H1 (cell line): ENCODE measurements around the gene ADGRG7. TPM values are rescaled to one million over a fixed set of nuclear protein-coding genes. Genes with fewer than 3 reads are reported as not detected.
A peak's percentile ranks its signal among the peaks of the same experiment; 100 is the strongest.

Experiments
- CTCF ChIA-PET: fragments of 300-600 bp; sonication (Branson Sonifier 250); formaldehyde crosslinking; loops from one replicate; lab custom pipeline; 2021; ENCODE audit not compliant: partially characterized antibody; lab: Charles Lee
- POLR2A ChIA-PET: fragments of 300-600 bp; sonication (Branson Sonifier 250); formaldehyde crosslinking; loops from one replicate; lab custom pipeline; 2021; ENCODE audit warnings: inconsistent platforms; ENCODE audit not compliant: partially characterized antibody; lab: Charles Lee
- DNase-seq, 2 experiments: peaks; one replicate each; pipeline versions ENCODE4 v3.0.0 to v3.0.0-alpha.2; 2010 to 2022; ENCODE audit warnings: low spot score in 2 of 2, low read depth in 1 of 2, mixed read lengths in 1 of 2
- FAIRE-seq: peaks from 2 replicates; lab custom pipeline; 2011; peaks lifted over from hg19 to GRCh38; lab: Jason Lieb, UNC
- H2AFZ ChIP-seq: 2 replicates; pipeline ENCODE4 v1.8.1; 2012; ENCODE audit warnings: low read length, inconsistent platforms
- H2AK5ac ChIP-seq: 2 replicates; pipeline ENCODE4 v1.6.1; 2013; ENCODE audit warnings: low read depth, low read length
- H2BK120ac ChIP-seq: replicated peaks from 2 replicates; pipeline ENCODE3; 2013; ENCODE audit warnings: low read depth, low read length, inconsistent platforms
- H2BK12ac ChIP-seq: 2 replicates; pipeline ENCODE4 v1.6.1; 2013; ENCODE audit warnings: low read depth, low read length
- H2BK15ac ChIP-seq: 2 replicates; pipeline ENCODE4 v1.6.1; 2013; ENCODE audit warnings: low read length
- H2BK20ac ChIP-seq: 2 replicates; pipeline ENCODE4 v1.6.1; 2013; ENCODE audit warnings: low read length
- H2BK5ac ChIP-seq: 2 replicates; pipeline ENCODE4 v1.6.1; 2013; ENCODE audit warnings: low read depth, low read length
- H3K14ac ChIP-seq: 2 replicates; pipeline ENCODE4 v1.6.1; 2013; ENCODE audit warnings: inconsistent platforms; ENCODE audit not compliant: insufficient read length
- H3K18ac ChIP-seq: 2 replicates; pipeline ENCODE4 v1.6.1; 2013; ENCODE audit warnings: low read length; ENCODE audit errors: extremely low read depth
- H3K23ac ChIP-seq: 2 replicates; pipeline ENCODE4 v1.6.1; 2013; ENCODE audit warnings: inconsistent platforms; ENCODE audit not compliant: insufficient read length
- H3K23me2 ChIP-seq: 2 replicates; pipeline ENCODE4 v1.6.1; 2013; ENCODE audit warnings: low read depth, low read length
- H3K27ac ChIP-seq: 2 replicates; pipeline ENCODE4 v1.6.1; 2011; ENCODE audit warnings: low read depth, low read length, inconsistent platforms
- H3K27me3 ChIP-seq, 4 experiments: replicated peaks in 1 of 4; 1 replicate in 1 of 4; 2 replicates in 3 of 4; pipeline versions ENCODE4 v1.6.1 to v1.8.1; 2011 to 2013; ENCODE audit warnings: low read length in 3 of 4, mild to moderate bottlenecking in 3 of 4, inconsistent platforms in 2 of 4, mixed read lengths in 2 of 4, moderate library complexity in 1 of 4; ENCODE audit not compliant: control insufficient read depth in 3 of 4, insufficient read depth in 3 of 4; ENCODE audit errors: extremely low read depth in 1 of 4
- H3K36me3 ChIP-seq, 4 experiments: 2 replicates each; pipeline versions ENCODE4 v1.6.1 to v1.8.1; 2011 to 2013; ENCODE audit warnings: mild to moderate bottlenecking in 4 of 4, low read length in 3 of 4, moderate library complexity in 2 of 4, control low read depth in 1 of 4, inconsistent platforms in 1 of 4; ENCODE audit not compliant: insufficient read depth in 4 of 4, control insufficient read depth in 2 of 4
- H3K4ac ChIP-seq: replicated peaks from 2 replicates; pipeline ENCODE3; 2013; ENCODE audit warnings: low read length, low read depth, mixed read lengths, inconsistent platforms; ENCODE audit not compliant: insufficient read length
- H3K4me1 ChIP-seq, 4 experiments: replicated peaks in 1 of 4; 1 replicate in 1 of 4; 2 replicates in 3 of 4; pipeline versions ENCODE4 v1.6.1 to v1.8.1; 2011 to 2013; ENCODE audit warnings: low read length in 3 of 4, inconsistent platforms in 2 of 4, mixed read lengths in 1 of 4; ENCODE audit not compliant: insufficient read depth in 4 of 4, control insufficient read depth in 3 of 4
- H3K4me2 ChIP-seq, 2 experiments: 2 replicates each; pipeline versions ENCODE4 v1.6.1 to v1.8.1; 2011 to 2013; ENCODE audit warnings: low read depth in 2 of 2, low read length in 2 of 2, control low read depth in 1 of 2, inconsistent platforms in 1 of 2, mild to moderate bottlenecking in 1 of 2; ENCODE audit not compliant: insufficient read depth in 1 of 2
- H3K4me3 ChIP-seq, 4 experiments: fragments of 200-600, 300-600 bp in 1 of 4; sonication (generic), shearing (Covaris generic), sonication (Bioruptor Twin) in 1 of 4; 2 replicates each; pipeline versions ENCODE4 v1.5.1 to v1.8.1; 2011 to 2016; ENCODE audit warnings: low read length in 4 of 4, low read depth in 3 of 4, control low read depth in 2 of 4, inconsistent platforms in 2 of 4, mild to moderate bottlenecking in 2 of 4, mixed read lengths in 1 of 4, moderate library complexity in 1 of 4; ENCODE audit not compliant: insufficient read depth in 2 of 4; ENCODE audit errors: extremely low read depth in 1 of 4
- H3K56ac ChIP-seq: replicated peaks from 2 replicates; pipeline ENCODE3; 2013; ENCODE audit warnings: low read depth, mild to moderate bottlenecking, mixed read lengths, low read length, inconsistent platforms; ENCODE audit not compliant: insufficient read length
- H3K79me1 ChIP-seq: 2 replicates; pipeline ENCODE4 v1.6.1; 2013; ENCODE audit warnings: low read depth, low read length, control low read depth
- H3K79me2 ChIP-seq, 2 experiments: 2 replicates each; pipeline versions ENCODE4 v1.6.1 to v1.8.1; 2012 to 2013; ENCODE audit warnings: low read length in 2 of 2, mild to moderate bottlenecking in 2 of 2, inconsistent platforms in 1 of 2; ENCODE audit not compliant: insufficient read depth in 2 of 2, control insufficient read depth in 1 of 2
- H3K9ac ChIP-seq, 4 experiments: replicated peaks in 1 of 4; 1 replicate in 1 of 4; 2 replicates in 3 of 4; pipeline versions ENCODE4 v1.6.1 to v1.8.1; 2011 to 2013; ENCODE audit warnings: low read depth in 3 of 4, low read length in 3 of 4, control low read depth in 2 of 4, mild to moderate bottlenecking in 2 of 4, moderate library complexity in 2 of 4, inconsistent platforms in 1 of 4; ENCODE audit errors: extremely low read depth in 1 of 4
- H3K9me3 ChIP-seq, 2 experiments: 2 replicates each; pipeline versions ENCODE4 v1.6.1 to v1.8.1; 2012 to 2013; ENCODE audit warnings: mild to moderate bottlenecking in 2 of 2, moderate library complexity in 2 of 2, control low read depth in 1 of 2, inconsistent platforms in 1 of 2, low read depth in 1 of 2, low read length in 1 of 2, mixed read lengths in 1 of 2; ENCODE audit not compliant: insufficient read depth in 2 of 2
- H4K20me1 ChIP-seq, 2 experiments: replicated peaks in 1 of 2; 2 replicates each; pipeline versions ENCODE3 to v1.8.1; 2011 to 2013; ENCODE audit warnings: inconsistent platforms in 2 of 2, low read length in 2 of 2, mild to moderate bottlenecking in 1 of 2; ENCODE audit not compliant: insufficient read depth in 2 of 2, control insufficient read depth in 1 of 2
- H4K5ac ChIP-seq: 2 replicates; pipeline ENCODE4 v1.6.1; 2013; ENCODE audit warnings: low read length, low read depth, mixed read lengths, inconsistent platforms; ENCODE audit not compliant: insufficient read length
- H4K8ac ChIP-seq: 2 replicates; pipeline ENCODE4 v1.8.0; 2013; ENCODE audit warnings: mild to moderate bottlenecking, moderate library complexity, low read length, inconsistent platforms; ENCODE audit not compliant: insufficient read depth; ENCODE audit errors: extremely low read depth
- H4K91ac ChIP-seq: replicated peaks from 2 replicates; pipeline ENCODE3; 2013; ENCODE audit warnings: low read length, mixed read lengths, inconsistent platforms; ENCODE audit not compliant: insufficient read length
- CBX5 ChIP-seq: fragments of 300-800, 300-1000 bp; sonication (generic); IDR thresholded peaks from 2 replicates; pipeline ENCODE4 v1.7.1; 2016; ENCODE audit warnings: antibody characterized with exemption, low read length, low read depth
- KDM5A ChIP-seq: fragments of 200-600 bp; IDR thresholded peaks from 2 replicates; pipeline ENCODE4 v1.7.1; 2012; ENCODE audit warnings: mild to moderate bottlenecking, low read length, inconsistent platforms, mixed read lengths
- PHF8 ChIP-seq: fragments of 200-600 bp; sonication (generic); conservative IDR thresholded peaks from 2 replicates; pipeline ENCODE4 v1.7.1; 2012; ENCODE audit warnings: low read depth, mild to moderate bottlenecking, inconsistent platforms, low read length, moderate library complexity
- SIX5 ChIP-seq: IDR thresholded peaks from 2 replicates; pipeline ENCODE4 v1.6.1; 2011; ENCODE audit warnings: mild to moderate bottlenecking, low read depth, low read length
- TEAD4 ChIP-seq: IDR thresholded peaks from 2 replicates; pipeline ENCODE4 v1.6.1; 2012; ENCODE audit warnings: low read depth, low read length, inconsistent platforms, mixed read lengths
- WGBS, 2 experiments: shearing (Covaris generic) in 1 of 2; methylation state at CpG; one replicate each; pipeline versions ENCODE4 v1.1.6 to v1.1.7; 2013 to 2015; ENCODE audit warnings: low lambda C conversion rate in 2 of 2, mixed read lengths in 2 of 2, inconsistent platforms in 1 of 2, low coverage in 1 of 2, missing lambda C conversion rate in 1 of 2; ENCODE audit not compliant: insufficient replicate concordance in 2 of 2, insufficient coverage in 1 of 2, insufficient read length in 1 of 2; ENCODE audit errors: extremely low coverage in 1 of 2, missing lambda C conversion rate in 1 of 2; 5-methylcytosine and 5-hydroxymethylcytosine counted together
- polyA plus RNA-seq, 7 experiments: library from polyadenylated mRNA; depleted of rRNA in 3 of 7; stranded (reverse) in 5 of 7; unstranded in 2 of 7; fragments of >200 nt in 5 of 7; fragments of 200-250 nt in 2 of 7; gene quantifications; 1 replicate in 5 of 7; 2 replicates in 1 of 7; 4 replicates in 1 of 7; pipeline versions ENCODE4 v1.2.1 to v1.2.3, GENCODE V29; 2011 to 2013; ENCODE audit warnings: missing spikeins in 2 of 7, mixed read lengths in 2 of 7
- total RNA-seq: library from RNA; stranded (reverse); fragmentation: NEBNext Ultra II Directional; extraction: Animal tissue kit (Norgen Biotek cat#: 25700); gene quantifications from 2 replicates; pipeline ENCODE4 v1.2.1, GENCODE V29; 2021

ADGRG7 gene
- total and polyA plus RNA-seq, 2 of the 8 experiments (the other 6 are each of a cell fraction or from before 2014, with no cell fraction given), result not detected

- no peak overlapping the region for H2BK20ac ChIP-seq
- no peak overlapping the region for H3K56ac ChIP-seq
- TF ChIP-seq PHF8, result no peak
- TF ChIP-seq TEAD4, result no peak
- TF ChIP-seq SIX5, result no peak
- no peak for TF ChIP-seq KDM5A
- no peak for TF ChIP-seq CBX5
- no peak overlapping the region for H3K23ac ChIP-seq
- no peak overlapping the region for H2AK5ac ChIP-seq
- POLR2A ChIA-PET, result no interaction called here
- no peaks in the 10 kb centered on the region for H4K20me1 ChIP-seq
- DNase-seq (no peak), FAIRE-seq (no peak)
- H3K4ac ChIP-seq, result no peak overlapping the region
- H2BK15ac ChIP-seq, result no peak overlapping the region
- no peaks in the 10 kb centered on the region for H3K4me1 ChIP-seq
- CTCF ChIA-PET, result interaction anchor here (0.6 to 0.7 kb wide), 2 partner anchors 206 to 275 kb away, joined by 3 read pairs; no protein-coding TSS in a partner anchor
- H3K14ac ChIP-seq, result no peak overlapping the region
- H3K27ac ChIP-seq, result no peak overlapping the region
- no peaks in the 10 kb centered on the region for H3K9me3 ChIP-seq
- H4K5ac ChIP-seq, result no peak overlapping the region
- H3K79me1 ChIP-seq, result no peaks in the 10 kb centered on the region
- no peak overlapping the region for H3K9ac ChIP-seq
- H3K4me2 ChIP-seq, result no peak overlapping the region
- no peak overlapping the region for H3K18ac ChIP-seq
- H3K79me2 ChIP-seq, result no peaks in the 10 kb centered on the region
- no peak overlapping the region for H2BK12ac ChIP-seq
- H4K91ac ChIP-seq, result no peak overlapping the region
- 72% methylated on average over 4 of the region's 4 CpGs; no CpG with 5 or more reads in 1 of the 2 experiments for WGBS, 2 experiments
- 0 out of 2 replicates have a peak overlapping the region, but pooled peaks have one; percentile 64 for H2AFZ ChIP-seq
- no peak overlapping the region for H3K4me3 ChIP-seq
- no peaks in the 10 kb centered on the region for H3K27me3 ChIP-seq
- H3K36me3 ChIP-seq, result no peaks in the 10 kb centered on the region
- H3K23me2 ChIP-seq, result 0 out of 2 replicates have a peak, but pooled peaks cover 1% of the 10 kb centered on the region
- H2BK5ac ChIP-seq, result no peak overlapping the region
- no peak overlapping the region for H2BK120ac ChIP-seq
- no peak overlapping the region for H4K8ac ChIP-seq
These were observed 41.5 kb downstream of the ADGRG7 start for GRCh38 chr3:100650651-100651619.
